GM21423 (cell line): ENCODE data around the gene ADORA2B.
"Not testable (repeated sequence)": the region's sequence is repeated elsewhere in the genome, so short reads cannot be mapped to it uniquely, and the experiment has no call there.

Experiments used
- ATAC-seq: cut with Tn5 transposase; IDR thresholded peaks from one replicate; pipeline ENCODE4 v1.9.1; 2021; ENCODE audit warnings: mild to moderate bottlenecking, moderate library complexity; ENCODE audit not compliant: unreplicated experiment

The ADORA2B gene

GRCh38 chr17:15921640-15922039 lies 23.3 kb upstream of the ADORA2B start:
- ATAC-seq: no peak

- no peak for ATAC-seq
These were observed 22.3 kb upstream of the ADORA2B start for GRCh38 chr17:15922586-15922985.

GRCh38 chr17:15926039-15926740 lies 18.7 kb upstream of the ADORA2B start:
- no peak for ATAC-seq

- no peak for ATAC-seq
These were observed 16.6 kb upstream of the ADORA2B start for GRCh38 chr17:15928286-15928785.

GRCh38 chr17:15929941-15930340 lies 15.0 kb upstream of the ADORA2B start:
- ATAC-seq: no peak

GRCh38 chr17:15930426-15930825 lies 14.5 kb upstream of the ADORA2B start:
- no peak for ATAC-seq

GRCh38 chr17:15931394-15931793 lies 13.5 kb upstream of the ADORA2B start:
- ATAC-seq: no peak

- no peak for ATAC-seq
These were observed 10.1 kb upstream of the ADORA2B start for GRCh38 chr17:15934866-15935265.

- no peak for ATAC-seq
These were observed 9.0 kb upstream of the ADORA2B start for GRCh38 chr17:15935891-15936290.

GRCh38 chr17:15936481-15936880 lies 8.4 kb upstream of the ADORA2B start:
- ATAC-seq: not testable (repeated sequence)

GRCh38 chr17:15941781-15942180 lies 3.1 kb upstream of the ADORA2B start:
- no peak for ATAC-seq

- ATAC-seq: no peak
These were observed 2.6 kb upstream of the ADORA2B start for GRCh38 chr17:15942207-15942833.

GRCh38 chr17:15943971-15944758 lies 765 bp upstream of the ADORA2B start:
- ATAC-seq: no peak

- ATAC-seq: no peak
These were observed 729 bp downstream of the ADORA2B start for GRCh38 chr17:15945527-15946191.

- ATAC-seq: no peak
These were observed 1.7 kb downstream of the ADORA2B start for GRCh38 chr17:15946611-15947120.

- no peak for ATAC-seq
These were observed 2.3 kb downstream of the ADORA2B start for GRCh38 chr17:15947271-15947670.

- no peak for ATAC-seq
These were observed 3.2 kb downstream of the ADORA2B start for GRCh38 chr17:15947976-15948752.

- no peak for ATAC-seq
These were observed 6.6 kb downstream of the ADORA2B start for GRCh38 chr17:15951368-15952047.

- ATAC-seq: no peak
These were observed 7.2 kb downstream of the ADORA2B start for GRCh38 chr17:15952048-15952532.
